Keratinocyte (primary cell): ENCODE measurements around the gene MRTFB.

Experiments
- CTCF ChIP-seq, 3 experiments: IDR thresholded peaks in 1 of 3; conservative IDR thresholded peaks in 1 of 3; optimal IDR thresholded peaks in 1 of 3; 2 replicates in 2 of 3; 3 replicates in 1 of 3; pipeline versions ENCODE3 to v1.5.1; 2011; ENCODE audit warnings: low read length in 3 of 3, mild to moderate bottlenecking in 3 of 3, moderate library complexity in 2 of 3, control low read depth in 1 of 3, inconsistent platforms in 1 of 3; ENCODE audit not compliant: insufficient read depth in 2 of 3; ENCODE audit errors: extremely low read depth in 1 of 3
- EZH2 ChIP-seq: IDR thresholded peaks from one replicate; pipeline ENCODE4 v1.6.1; 2012; ENCODE audit warnings: inconsistent platforms, mild to moderate bottlenecking, low read length, moderate library complexity

GRCh38 chr16:14263769-14264168 is 192.7 kb downstream of the MRTFB start:
- TF ChIP-seq CTCF (optimal IDR thresholded peaks at IDR 0.05 in 1 of 3, IDR thresholded peaks at IDR 0.05 in 1 of 3, conservative IDR thresholded peaks at IDR 0.05 in 1 of 3; ENCODE audit: extremely low read depth in 1 of 3, insufficient read depth in 2 of 3, low read length in 3 of 3) = no peak
- no peak for TF ChIP-seq EZH2
